ENCODE measurements around the gene DMD.
"Not testable (repeated sequence)": the region's sequence is repeated elsewhere in the genome, so short reads cannot be mapped to it uniquely, and the experiment has no call there.

DMD gene

DNA sequence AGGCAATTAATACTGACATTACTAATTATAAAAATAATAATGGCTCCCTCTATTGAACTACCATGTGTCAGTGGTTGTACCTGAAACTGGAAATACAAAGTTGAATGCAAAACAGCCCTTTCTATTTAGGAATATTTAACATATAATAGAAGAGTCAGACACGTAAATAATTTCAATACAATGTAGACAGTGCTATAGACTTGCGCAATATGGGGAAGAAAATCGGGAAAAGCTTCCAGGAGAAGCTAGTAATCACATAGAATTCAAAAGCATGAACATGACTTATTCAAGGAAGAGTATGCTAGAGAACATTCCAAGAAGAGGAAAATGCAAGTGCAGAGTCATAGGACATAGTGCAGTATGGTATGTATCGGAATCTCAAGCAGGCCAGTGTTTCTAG is 1730.7 kb downstream of the DMD start:
- no peak for DNase-seq

DNA sequence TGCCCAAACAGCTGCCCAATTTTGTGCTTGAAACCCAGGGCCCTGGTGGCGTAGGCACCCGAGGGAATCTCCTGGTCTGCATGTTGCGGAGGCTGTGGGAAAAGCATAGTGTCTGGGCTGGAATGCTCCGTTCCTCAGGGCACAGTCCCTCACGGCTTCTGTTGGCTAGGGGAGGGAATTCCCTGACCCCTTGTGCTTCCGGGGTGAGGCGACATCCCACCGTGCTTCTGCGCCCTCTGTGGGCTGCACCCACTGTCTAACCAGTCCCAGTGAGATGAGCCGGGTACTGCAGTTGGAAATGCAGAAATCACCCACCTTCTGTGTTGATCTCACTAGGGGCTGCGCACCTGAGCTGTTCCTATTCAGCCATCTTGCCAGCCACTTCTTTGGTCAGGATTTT is 1740.1 kb downstream of the DMD start:
- no peak for DNase-seq

DNA sequence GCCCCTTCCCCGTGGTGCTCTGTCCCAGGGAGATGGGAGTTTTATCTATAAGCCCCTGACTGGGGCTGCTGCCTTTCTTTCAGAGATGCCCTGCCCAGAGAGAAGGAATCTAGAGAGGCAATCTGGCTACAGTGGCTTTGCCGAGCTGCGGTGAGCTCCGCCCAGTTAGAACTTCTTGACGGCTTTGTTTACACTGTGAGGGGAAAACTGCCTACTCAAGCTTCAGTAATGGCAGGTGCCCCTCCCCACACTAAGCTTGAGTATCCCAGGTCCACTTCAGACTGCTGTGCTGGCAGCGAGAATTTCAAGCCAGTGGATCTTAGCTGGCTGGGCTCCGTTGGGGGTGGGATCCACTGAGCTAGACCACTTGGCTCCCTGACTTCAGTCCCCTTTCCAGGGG is 1740.6 kb downstream of the DMD start:
- not testable (repeated sequence) for DNase-seq

DNA sequence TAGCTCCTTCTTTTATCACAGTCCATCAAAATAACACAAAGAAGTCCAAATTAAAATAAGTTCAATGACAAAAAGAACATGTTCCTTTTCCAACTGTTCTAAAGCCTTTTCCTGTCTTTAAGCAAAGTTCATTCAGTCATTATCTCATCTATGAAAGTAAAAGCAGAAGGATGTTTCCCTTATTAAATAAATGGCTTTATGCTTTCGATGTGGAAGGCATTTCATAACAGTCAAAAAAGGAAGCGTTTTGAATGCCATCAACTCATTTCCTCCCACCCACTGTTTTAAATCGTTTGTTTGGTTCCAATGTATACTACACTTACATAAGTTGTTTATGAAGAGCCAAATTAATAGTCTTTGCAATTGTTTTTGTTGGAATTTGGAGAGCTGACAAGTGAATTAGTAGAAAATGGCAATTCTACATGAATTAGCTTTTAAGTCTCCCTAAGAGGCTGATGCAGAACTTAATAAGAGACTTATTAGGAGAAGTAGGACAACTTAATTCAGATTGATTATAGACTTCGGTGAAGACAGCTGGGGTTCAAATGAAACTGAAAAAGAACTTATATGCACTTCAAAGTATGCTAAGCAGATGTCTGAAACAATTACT is 1746.9 kb downstream of the DMD start:
- no peak for DNase-seq

DNA sequence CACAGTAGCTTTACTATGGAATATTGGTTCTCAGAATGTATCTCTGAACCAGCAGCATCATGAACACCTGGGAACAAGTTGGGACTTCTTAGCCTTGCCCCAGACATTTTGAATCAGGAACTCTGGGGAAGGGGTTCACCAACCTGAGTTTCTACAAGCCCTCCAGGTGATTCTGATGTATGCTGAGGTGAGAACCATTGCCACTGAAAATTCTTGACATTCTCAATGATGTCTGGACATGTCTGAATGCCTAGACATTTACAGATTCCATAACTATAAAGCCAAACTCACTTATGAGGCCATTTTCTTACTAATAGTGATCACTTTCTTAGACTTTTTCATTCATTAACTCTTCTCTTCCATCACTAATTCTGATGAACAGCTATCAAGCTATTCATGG is 1750.1 kb downstream of the DMD start:
- no peak for DNase-seq

DNA sequence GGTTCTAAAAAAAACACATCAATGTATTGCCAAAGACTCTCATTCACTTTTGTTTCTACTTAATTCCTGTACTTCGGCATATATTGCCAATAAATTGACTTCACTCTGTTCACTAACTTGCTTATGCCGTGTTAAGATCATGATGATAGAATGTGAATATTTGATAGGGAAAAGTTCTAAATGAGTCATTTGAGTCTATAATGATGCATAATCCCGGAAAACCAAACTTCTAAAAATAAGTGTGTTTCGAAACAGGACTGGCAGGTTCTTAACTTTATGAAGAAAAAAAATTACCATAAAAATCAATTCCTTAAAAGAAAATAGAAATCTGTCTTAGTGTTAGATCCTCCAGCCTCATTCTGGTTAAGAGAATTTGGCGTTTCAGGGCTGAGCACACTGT is 1752.0 kb downstream of the DMD start:
- DNase-seq: no peak

DNA sequence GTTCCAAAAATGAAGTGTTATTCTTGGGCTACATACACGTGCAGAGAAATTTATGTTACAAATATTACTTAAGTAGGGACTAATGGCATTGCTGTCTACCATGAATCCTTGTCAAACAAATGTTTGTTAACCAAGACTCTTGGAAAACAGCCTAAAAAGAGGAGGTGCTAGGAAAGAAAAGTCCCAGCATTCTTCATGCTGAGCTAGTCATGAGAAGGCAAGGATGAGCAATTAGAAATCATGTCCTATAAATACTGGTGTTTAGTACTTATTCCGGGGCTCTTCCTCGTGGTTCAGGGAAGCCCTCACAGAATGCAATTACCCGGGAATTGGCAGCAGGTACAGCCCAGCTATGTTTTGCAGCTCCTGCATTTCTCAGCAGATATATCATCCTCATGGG is 1761.4 kb downstream of the DMD start:
- DNase-seq: no peak

DNA sequence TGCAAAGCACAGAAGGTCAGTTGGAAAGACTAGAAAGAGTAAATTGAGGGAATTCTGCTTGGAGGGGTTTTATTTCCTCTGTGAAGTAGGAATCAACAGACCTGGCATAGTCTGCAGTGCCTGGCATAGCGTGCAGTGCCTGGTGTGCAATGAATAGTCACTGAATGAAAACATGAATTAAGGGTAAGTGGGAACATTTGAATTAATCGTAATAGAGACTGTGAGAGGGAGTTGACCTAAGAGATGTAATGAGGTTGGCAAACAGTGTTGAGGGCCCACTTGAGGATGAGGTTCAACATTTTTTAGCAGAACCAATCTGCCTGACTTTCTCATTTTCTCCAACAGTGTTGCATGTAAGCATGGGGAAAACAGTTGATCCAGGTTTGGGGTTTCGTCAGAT is 1762.3 kb downstream of the DMD start:
- no peak for DNase-seq

DNA sequence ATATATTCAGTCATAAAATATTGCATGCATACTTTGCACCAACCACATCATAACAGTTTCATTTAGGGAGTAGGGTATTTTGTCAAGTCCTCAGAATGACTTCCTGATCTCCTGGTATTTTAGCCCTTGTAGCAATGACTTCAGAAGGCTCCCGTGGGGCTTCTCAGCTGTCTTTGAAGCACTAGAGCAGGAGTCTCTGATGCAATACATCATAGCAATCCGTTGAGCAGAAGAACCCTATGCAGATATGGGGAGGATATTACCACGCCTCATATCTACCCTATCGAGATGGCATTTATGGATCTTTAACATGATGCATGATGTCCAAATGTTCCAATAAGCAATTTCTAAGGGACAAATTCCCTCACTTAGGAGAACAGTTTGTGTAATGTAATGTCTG is 1765.8 kb downstream of the DMD start:
- no peak for DNase-seq

DNA sequence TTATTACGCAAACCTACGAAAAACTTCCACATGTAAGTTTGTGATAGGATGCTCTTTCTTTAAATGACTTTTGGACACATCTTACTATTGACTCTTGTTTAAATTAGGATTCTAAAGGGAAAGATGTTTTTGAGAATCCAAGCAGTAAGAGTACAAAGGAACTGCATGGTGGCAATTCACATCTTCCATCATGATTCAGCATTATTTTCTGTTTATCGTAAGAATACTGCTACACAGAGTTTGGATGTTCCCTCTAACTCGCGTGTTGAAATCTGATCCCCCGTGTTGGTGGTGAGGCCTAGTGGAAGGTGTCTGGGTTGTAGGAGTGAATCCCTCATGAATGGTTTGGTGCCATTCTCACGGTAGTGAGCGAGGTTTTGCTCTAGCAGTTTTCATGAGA is 1767.7 kb downstream of the DMD start:
- no peak for DNase-seq

DNA sequence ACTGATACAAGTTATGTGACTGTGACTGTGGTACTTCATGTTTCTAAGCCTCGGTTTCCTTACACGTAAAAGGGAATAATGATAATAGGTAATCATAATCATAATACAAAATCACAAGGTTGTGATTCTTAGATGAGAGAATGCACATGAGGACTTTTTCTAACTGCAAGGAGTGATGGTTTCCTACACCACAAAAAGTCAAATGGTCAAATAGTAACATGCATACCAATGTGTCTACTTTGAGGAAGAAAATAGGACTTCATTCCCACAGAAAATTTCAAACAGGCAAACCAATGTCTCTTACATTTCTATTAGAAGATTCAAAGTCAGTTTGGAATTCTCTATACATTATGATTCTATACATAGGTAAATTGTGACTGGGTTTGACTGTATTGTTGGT is 1770.8 kb downstream of the DMD start:
- DNase-seq: no peak

DNA sequence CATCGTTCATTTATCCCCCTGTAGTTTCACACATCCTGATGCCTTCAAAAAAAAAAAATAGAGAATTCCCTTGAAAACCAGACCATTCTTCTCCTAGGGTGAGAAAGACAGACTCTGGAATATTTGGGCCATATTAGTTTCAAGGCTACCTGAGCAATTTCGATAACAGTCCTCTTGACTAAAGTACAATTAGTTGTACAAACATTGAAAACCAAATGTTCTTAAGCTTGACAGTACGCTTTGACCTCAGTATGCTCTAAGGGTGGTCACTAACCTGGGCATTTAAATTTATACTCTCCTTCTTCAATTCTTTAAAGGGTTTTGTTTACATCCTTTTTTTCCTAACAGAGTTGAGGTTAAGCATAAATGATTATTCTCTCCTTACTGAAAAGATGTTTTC is 1774.9 kb downstream of the DMD start:
- no peak for DNase-seq

DNA sequence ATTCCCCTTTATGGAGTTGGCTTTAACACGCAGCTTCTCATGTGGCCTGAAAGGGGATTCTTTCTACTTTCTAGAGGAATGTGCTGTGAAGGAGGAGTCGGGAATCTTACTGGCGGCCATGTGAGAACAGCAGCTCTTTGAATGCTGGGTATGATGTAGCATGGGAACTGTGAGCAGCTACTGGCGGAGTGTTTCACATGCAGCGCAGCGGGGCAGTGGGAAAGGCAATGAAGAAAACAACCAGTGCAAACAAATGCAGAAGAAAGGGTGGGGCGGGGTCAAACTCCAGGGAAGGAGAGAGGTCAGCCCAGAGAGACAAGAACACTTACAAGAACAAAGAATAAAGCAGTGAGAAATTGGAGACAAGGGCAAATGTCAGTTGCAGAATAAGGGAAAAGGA is 1775.8 kb downstream of the DMD start:
- no peak for DNase-seq

DNA sequence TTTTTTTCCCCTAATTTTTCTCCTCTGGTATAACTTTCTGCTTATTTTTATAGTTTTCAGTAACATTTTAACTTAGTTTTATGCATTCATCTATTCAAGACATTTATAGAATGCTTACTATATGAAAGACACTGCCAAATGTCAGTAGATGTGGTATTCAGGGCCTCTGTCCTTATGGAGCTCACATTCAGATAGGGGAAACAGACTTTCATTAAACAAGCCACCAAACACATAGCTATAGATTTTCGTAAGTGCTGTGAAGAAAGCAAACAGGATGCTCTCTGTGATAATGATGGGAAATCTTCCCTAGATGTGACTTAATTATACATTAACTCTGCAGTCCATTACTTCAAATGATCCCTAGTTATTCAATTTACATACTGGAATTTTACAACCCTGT is 1777.5 kb downstream of the DMD start:
- no peak for DNase-seq

DNA sequence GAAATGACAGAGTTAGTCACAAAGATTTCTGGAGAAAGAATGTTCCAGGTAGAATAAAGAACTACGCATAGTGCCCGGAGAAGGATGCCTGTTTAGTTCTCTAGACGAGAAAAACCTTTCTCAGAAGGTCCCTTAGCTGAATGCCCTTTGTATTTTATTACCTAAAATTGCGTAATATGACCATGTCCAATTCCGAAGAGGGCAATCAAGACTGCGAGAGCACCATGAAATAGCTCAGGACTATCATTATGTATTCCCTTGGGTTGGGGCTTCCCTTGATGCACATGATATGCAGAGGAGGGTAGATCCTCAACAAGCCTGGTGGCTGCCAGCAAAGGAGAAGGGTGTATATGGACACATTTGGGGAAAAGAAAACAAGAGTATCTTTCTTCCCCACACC is 1781.4 kb downstream of the DMD start:
- DNase-seq: no peak

DNA sequence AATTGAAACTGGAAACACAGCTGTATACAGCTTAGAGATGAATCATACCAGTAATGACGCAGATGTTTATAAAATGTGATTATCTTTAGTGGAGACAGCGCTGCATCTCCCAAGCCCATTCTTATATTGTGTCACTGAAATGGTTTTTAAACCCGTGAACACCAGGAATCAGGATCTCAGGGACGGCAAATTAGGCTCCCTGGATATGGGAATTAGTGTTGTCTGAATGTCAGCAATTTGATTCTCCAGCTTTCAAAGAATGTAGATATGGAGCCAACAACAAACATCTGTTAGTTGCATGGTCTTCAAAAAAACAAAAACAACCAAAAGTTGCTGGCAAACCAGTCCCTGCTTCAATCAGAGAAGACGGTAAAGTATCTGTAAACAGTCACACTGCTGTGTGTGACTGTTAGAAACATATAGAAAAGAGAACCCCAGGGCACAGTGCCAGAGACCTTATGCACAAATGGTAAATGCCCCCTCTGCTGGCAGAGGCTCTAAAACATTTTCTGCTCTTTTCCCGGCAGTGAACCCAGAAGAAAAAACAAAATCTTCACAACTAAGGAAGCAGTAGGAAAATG is 1787.7 kb downstream of the DMD start:
- no peak for DNase-seq

DNA sequence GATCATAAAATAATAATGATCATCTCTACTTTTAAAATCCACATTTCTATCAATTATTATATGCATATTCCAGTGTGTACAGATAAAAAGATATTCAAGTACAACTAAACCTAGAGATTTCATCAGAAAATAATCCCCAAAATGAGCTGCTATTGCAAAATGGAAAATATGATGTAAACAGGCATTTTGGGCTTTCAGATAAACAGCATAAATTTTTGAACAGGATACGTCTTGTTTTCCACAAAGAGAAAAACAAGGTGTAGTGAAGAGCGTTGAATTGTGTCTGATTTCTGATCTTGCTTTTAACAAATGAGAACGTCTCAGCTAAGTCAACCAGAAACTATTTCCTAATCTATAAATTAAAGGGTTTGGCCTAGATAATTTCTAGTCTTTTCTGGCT is 1789.9 kb downstream of the DMD start:
- no peak for DNase-seq

DNA sequence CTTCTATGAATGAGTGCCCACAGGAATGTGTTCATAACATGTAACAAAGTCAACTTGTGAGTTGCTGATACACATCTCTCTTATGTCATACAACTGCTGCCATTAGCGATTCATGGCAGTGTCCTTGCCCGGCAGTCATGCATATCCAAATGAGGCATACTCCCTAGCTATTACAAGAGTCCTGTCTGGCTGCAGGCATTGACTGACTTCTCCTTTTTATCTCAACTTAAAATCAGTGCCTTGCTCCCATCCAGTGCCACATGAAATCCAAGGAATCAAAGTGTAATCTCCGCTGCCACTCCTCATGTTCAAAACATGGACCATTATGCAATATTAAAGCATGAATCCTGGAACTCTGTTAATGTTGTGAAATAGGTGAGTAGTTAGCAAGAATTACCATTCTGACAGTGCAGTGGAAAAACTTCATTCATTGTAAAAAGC is 1790.6 kb downstream of the DMD start:
- DNase-seq: no peak

DNA sequence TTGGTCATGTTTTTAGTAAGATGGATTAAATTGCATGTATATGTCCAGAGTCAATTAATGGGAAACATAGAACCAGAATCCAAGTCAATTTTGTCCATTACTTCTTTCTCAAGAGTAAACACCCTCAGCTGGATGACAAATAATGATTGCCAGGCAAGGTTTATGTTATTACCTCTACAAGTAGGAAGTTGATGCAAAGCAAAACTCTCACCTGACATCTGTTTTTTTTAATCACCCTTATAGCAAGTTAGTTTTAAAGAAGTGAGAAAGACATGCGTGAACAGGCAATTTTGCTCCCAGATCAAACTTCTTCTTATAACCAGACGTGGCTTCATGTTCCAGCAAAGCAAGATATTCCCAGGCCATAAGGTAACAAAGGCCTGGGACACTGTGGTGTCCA is 1791.0 kb downstream of the DMD start:
- DNase-seq: no peak

DNA sequence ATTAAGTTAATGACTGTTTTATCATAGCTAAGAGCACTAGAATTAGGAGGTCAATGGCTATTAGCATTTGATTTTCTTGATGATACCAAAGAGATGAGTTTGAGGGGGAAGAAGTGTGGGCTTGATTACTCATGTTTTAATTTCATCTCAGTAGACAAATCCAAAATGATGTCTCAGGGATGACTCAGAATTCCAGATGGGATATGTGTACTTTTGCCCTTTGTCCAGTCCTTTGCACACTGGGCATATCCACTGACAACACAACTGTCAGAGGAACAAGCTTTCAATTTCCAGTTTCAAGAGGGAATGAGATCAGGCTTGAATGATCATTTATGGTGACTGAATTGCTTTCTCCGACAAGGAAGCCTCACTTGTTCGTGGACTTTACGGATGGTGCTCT is 1814.2 kb downstream of the DMD start:
- DNase-seq: no peak

DNA sequence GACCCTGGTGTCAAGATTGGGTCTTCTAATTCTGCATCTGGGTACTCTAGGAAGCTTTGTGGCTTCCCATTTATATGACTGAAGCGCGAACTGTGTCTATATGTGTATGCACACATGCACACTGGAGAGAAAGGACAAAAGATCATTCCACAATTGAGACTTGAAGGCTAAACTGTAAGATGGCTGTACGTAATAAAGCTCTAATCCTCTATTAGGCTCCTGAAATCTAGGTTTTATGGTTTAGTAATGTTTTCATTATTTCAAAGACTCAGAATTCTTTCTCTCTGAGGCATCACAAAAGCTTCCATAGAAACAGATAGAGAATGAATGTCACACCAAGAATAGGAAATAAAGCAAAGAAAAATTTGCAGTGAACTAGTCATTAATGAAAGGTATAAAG is 1818.8 kb downstream of the DMD start:
- no peak for DNase-seq

DNA sequence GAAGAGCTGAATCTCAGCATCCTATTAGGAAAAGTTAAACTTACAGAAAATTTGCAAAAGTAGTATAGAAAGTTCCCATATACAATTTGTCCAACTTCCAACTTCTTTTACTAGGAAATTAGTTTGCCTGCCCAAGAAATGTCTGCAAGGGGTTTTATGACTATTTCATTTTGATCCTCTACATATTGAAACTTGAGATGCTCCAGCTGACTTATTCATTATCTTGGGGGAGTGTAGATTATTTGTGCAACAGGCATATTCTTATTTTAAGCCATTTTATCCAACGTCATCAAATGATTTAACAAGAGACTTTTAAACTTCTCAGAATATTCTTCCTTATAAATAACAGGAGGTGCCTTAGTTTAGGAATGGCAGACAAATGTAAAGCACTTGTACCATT is 1822.4 kb downstream of the DMD start:
- no peak for DNase-seq

DNA sequence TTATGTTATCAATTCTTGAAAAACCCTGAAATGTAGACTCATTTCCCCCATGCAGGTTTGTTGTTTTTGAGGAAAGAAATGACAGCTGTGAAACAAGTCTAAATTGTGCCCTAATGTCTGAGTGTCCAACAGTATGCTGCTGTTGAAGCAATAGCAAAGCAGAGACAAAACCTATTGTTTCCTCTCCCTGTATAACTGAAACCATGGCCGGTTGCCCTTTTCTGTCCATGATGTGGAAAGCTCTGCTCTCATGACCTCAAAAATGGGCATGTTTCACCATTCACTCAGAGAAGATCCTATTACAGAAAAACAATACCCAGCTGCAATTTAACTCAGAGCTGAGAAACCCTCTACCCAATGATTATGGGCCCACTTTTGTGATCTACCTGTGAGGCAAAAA is 1826.9 kb downstream of the DMD start:
- no peak for DNase-seq

DNA sequence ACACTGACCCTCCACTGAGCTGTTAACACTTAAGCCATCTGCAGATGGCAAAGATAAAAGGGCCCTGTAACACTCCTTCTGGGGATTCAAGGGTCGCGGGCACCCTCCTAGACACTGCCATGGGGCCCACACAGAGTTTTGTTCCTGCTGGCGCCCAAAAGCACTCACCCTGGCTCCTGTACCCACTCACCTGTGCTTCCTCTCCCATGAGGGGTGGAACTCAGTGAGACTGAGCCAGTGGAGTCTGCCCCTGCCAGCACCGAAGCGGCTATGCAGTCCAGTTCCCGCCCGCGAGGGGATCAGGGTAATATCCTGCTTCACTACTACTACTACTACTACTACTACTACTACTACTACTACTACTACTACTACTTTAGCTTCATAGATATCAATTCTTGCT is 1827.4 kb downstream of the DMD start:
- DNase-seq: no peak

DNA sequence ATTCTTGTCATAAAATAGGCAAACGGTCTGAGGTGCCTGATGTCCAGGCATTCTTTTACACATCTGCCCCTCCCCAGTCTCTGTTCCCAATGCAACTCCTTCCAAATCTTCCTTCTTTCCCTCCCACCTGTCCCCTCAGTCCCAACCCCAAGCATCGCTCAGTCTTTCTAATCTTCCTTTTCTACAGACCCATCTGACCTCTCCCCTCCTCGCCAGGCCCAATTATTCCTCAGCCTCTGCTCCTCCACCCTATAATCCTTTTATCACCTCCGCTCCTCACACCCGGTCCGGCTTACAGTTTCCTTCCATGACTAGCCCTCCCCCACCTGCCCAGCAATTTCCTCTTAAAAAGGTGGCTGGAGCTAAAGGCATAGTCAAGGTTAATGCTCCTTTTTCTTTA is 1832.4 kb downstream of the DMD start:
- DNase-seq: not testable (repeated sequence)

DNA sequence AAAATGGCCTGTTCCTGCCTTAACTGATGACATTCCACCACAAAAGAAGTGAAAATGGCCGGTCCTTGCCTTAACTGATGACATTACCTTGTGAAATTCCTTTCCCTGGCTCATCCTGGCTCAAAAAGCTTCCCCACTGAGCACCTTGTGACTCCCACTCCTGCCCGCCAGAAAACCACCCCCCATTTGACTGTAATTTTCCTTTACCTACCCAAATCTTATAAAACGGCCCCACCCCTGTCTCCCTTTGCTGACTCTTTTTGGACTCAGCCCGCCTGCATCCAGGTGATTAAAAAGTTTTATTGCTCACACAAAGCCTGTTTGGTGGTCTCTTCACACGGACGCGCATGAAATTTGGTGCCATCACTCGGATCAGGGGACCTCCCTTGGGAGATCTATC is 1833.5 kb downstream of the DMD start:
- not testable (repeated sequence) for DNase-seq

Measured in CD4-positive, alpha-beta T cell treated with Interleukin-10 for 1 hour (primary cell).